Vagina (tissue), 2 donors: Measurements from ENCODE around the gene CNTF. TPM values are rescaled to one million over a fixed set of nuclear protein-coding genes. Genes with fewer than 3 reads are reported as not detected.

Source experiments
- DNase-seq, 2 donors: peaks; one replicate each; pipeline ENCODE4 v3.0.0-alpha.2; 2017; ENCODE audit errors: extremely low spot score in 2 of 2
- H3K27ac ChIP-seq: fragments of 200-600 bp; sonication (generic); one replicate; pipeline ENCODE4 v1.5.1; 2019
- H3K27me3 ChIP-seq: fragments of 200-600 bp; sonication (generic); one replicate; pipeline ENCODE4 v1.5.1; 2019
- H3K36me3 ChIP-seq, 2 donors: fragments of 200-600 bp; sonication (generic); one replicate each; pipeline ENCODE4 v1.5.1; 2017 to 2019
- H3K4me1 ChIP-seq: fragments of 200-600 bp; sonication (generic); one replicate; pipeline ENCODE4 v1.5.1; 2019
- H3K4me3 ChIP-seq, 2 donors: fragments of 200-600 bp; sonication (generic); 1 replicate in 1 of 2; 2 replicates in 1 of 2; pipeline ENCODE4 v1.5.1; 2016 to 2019
- H3K9me3 ChIP-seq: fragments of 200-600 bp; sonication (generic); one replicate; pipeline ENCODE4 v1.5.1; 2019
- POLR2A ChIP-seq, 2 donors: fragments of 450-650 bp; IDR thresholded peaks; one replicate each; pipeline ENCODE4 v1.6.1; 2017; ENCODE audit warnings: antibody characterized with exemption in 2 of 2, mild to moderate bottlenecking in 2 of 2, moderate library complexity in 2 of 2
- POLR2AphosphoS5 ChIP-seq, 2 donors: sonication (generic); formaldehyde crosslinking; IDR thresholded peaks; one replicate each; pipeline ENCODE4 v1.9.0; 2017; ENCODE audit warnings: antibody characterized with exemption in 2 of 2, mild to moderate bottlenecking in 2 of 2, low read depth in 1 of 2; ENCODE audit not compliant: insufficient read depth in 1 of 2
- intact Hi-C: fragments of 100-400 bp; cut with DNase I; formaldehyde crosslinking; loops from one replicate; pipeline ENCODE4 v1.15.1; 2023
- total RNA-seq: library from RNA; depleted of rRNA; stranded (reverse); fragments of >200 nt; gene quantifications from one replicate; pipeline ENCODE4 v1.2.3, GENCODE V29; 2016
- TF ChIP-seq, protein P1 (sequence below), 3 experiments: fragments of 450-650 bp in 2 of 3; fragments of 200-600 bp in 1 of 3; sonication (generic) in 1 of 3; IDR thresholded peaks; one replicate each; pipeline ENCODE4 v1.5.1; 2017 to 2019; ENCODE audit warnings: antibody characterized with exemption in 3 of 3, mild to moderate bottlenecking in 2 of 3, moderate library complexity in 2 of 3

Gene CNTF
- total RNA-seq, 1 donor from 2014 or later = not detected

DNA sequence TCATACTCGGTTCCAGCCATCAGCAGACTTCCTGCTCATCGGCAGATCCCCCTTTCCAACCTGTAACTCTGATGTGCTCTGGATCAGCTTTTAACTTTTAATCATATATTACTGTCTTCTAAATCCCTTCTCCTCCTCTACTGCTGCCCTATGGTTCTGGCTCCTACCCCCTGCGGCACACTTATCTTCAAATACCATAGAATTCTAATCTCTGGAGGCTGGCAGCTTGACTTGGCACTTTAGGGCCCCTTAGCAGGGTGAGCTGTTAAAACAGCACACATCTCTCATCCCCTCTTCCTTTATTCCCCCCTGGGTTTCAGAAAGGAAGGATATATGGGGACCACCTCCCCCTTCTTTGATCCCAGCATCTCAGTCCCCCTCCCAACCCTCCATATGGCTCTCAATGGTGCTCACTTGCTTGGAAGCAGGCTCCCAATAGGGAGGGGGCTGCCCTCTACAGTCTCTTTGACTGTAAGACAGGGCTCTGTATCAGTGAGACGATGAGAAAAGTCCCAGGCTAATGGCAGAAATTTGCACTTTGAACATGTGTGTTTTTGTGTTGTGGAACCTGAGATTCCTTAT lies 4.4 kb upstream of the CNTF start:
- Histone ChIP-seq H3K4me3 (no peak overlapping the region), H3K9me3 (no peaks in the 10 kb centered on the region), H3K27ac (no peak overlapping the region), H3K27me3 (no peaks in the 10 kb centered on the region), H3K4me1 (peaks cover 11% of the 10 kb centered on the region), H3K36me3 (peaks cover 0 to 79% of the 10 kb centered on the region in 2 donors)
- TF ChIP-seq POLR2AphosphoS5 (IDR thresholded peaks at IDR 0.05; ENCODE audit: insufficient read depth in 1 of 2, low read depth in 1 of 2) = no peak
- intact Hi-C loops = no loop called here
- no peak for DNase-seq

DNA sequence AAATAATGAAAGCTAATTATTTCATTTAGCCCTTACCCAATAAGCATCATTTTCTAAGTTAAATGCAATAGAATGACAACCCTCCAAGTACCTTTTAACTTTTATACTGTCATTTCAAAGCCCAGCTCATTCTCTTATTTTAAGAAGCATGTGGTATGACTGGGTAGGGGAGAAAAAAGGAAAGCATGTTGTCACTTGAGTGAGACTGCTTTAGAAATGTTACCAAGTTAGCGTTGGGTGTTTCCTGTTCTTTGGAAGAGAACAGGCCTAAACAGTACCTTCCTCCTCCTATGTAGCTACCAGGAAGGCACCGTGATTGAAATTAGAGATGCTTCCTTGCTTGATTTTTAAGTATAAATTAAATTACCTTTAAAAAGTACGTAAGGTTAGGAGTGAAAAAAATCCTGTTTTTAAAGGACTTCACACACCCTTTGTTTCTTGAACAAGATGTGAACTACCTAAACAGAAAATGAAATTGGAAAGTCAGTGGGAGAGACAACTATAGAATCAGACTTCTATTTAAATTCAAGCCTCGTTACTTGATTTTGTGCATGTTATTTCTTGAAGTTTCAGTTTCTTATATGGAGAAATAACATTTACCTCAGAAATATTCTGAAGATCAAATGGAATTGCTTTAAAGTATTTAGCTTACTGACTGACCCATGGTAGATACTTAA lies 741 bp upstream of the CNTF start:
- DNase-seq = no peak
- Histone ChIP-seq H3K4me1 (peaks cover 2% of the 10 kb centered on the region), H3K4me3 (no peak overlapping the region), H3K9me3 (no peaks in the 10 kb centered on the region), H3K36me3 (peaks cover 0 to 63% of the 10 kb centered on the region in 2 donors), H3K27me3 (no peaks in the 10 kb centered on the region), H3K27ac (no peak overlapping the region)
- intact Hi-C loops = no loop called here
- no peak for TF ChIP-seq POLR2AphosphoS5 (IDR thresholded peaks at IDR 0.05; ENCODE audit: insufficient read depth in 1 of 2, low read depth in 1 of 2)
- no peak for TF ChIP-seq POLR2A (IDR thresholded peaks at IDR 0.05)
- TF ChIP-seq, protein P1, sequence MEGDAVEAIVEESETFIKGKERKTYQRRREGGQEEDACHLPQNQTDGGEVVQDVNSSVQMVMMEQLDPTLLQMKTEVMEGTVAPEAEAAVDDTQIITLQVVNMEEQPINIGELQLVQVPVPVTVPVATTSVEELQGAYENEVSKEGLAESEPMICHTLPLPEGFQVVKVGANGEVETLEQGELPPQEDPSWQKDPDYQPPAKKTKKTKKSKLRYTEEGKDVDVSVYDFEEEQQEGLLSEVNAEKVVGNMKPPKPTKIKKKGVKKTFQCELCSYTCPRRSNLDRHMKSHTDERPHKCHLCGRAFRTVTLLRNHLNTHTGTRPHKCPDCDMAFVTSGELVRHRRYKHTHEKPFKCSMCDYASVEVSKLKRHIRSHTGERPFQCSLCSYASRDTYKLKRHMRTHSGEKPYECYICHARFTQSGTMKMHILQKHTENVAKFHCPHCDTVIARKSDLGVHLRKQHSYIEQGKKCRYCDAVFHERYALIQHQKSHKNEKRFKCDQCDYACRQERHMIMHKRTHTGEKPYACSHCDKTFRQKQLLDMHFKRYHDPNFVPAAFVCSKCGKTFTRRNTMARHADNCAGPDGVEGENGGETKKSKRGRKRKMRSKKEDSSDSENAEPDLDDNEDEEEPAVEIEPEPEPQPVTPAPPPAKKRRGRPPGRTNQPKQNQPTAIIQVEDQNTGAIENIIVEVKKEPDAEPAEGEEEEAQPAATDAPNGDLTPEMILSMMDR (IDR thresholded peaks at IDR 0.05) = no peak

DNA sequence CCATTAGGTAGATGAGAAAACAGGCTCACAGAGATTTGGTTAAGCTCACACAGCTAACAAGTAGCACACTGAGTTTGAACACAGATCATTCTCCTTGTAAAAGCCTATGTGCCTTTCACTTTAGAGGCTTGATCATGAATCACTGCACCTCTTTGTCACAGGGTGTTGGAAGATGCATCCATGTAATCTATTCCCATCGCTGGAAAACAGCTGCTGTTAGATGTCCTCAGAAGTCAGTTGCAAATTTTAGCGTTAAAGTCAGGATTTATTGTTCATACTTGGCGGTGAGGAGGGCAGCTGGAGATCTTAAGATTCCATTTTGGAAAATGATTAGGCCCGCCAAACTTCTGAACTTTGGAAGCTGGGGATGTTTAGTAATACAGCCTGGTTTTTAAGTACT lies 2.6 kb downstream of the CNTF start:
- no peak for DNase-seq
- no peak overlapping the region for H3K27ac ChIP-seq
- TF ChIP-seq, protein P1 (IDR thresholded peaks at IDR 0.05) = no peak
- TF ChIP-seq POLR2AphosphoS5 (IDR thresholded peaks at IDR 0.05; ENCODE audit: insufficient read depth in 1 of 2, low read depth in 1 of 2) = no peak
- no peak for TF ChIP-seq POLR2A (IDR thresholded peaks at IDR 0.05)
- no peak overlapping the region for H3K4me3 ChIP-seq
- H3K27me3 ChIP-seq = no peaks in the 10 kb centered on the region
- intact Hi-C loops = no loop called here
- H3K4me1 ChIP-seq = peaks cover 19% of the 10 kb centered on the region
- peaks cover 0 to 29% of the 10 kb centered on the region in 2 donors for H3K36me3 ChIP-seq
- H3K9me3 ChIP-seq = no peaks in the 10 kb centered on the region

DNA sequence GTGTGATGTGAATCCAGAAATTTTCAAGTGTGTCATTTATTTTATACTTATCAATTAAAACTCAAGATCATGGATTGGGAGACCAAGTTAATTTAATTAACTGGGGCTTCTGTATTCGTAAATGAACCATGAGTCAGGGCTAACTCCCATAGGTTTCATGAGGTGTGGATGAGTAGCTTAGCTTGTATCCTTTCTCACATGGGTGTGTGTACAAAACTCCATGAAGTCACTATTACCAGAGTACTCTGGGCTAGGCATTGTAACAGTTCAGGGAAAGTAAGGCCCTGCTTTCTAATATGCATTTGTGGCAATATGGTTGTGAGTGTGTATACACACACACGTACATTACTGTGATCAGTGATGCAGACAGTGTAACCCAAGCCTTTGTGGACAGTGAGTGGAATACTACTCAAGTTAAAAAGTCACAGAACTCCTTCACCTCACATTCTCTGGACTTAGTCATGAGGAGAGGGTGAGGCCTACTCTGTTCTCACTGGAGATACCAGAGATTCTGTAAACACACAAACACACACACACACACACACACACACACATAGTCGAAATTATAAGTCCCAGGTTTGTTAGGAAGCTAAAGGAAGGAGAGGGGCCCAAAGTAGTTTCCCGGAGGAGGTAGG lies 3.5 kb downstream of the CNTF start:
- TF ChIP-seq POLR2AphosphoS5 (IDR thresholded peaks at IDR 0.05; ENCODE audit: insufficient read depth in 1 of 2, low read depth in 1 of 2) (no peak), POLR2A (IDR thresholded peaks at IDR 0.05) (no peak)
- TF ChIP-seq, protein P1 (IDR thresholded peaks at IDR 0.05) = no peak
- no peak overlapping the region for H3K27ac ChIP-seq

DNA sequence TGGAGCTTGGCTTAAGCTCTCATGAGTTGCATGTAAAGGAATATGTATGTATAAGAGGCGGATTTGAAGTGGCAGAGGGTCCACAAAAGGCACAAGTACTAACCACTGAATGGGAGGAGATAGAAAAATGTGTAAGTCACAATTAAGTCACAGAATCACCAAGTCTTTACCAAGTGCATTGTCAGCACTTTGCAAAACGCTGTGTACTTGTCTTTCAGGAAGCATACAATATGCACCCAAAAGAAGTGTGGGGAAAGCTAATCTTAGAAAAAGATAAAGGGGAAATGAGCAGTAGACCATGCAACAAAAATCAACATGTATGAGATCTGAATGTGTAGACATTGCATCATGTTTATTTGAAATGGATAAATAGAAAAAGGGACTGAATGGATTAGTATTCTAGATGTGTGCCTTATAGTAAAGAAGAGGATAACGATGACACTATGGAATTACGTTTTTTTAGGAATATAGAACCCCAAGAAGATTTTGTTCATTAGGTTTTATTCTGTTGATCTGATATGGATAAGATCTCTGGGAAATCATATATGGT lies 4.5 kb downstream of the CNTF start:
- no peaks in the 10 kb centered on the region for H3K27me3 ChIP-seq
- no peaks in the 10 kb centered on the region for H3K9me3 ChIP-seq
- peaks cover 0 to 24% of the 10 kb centered on the region in 2 donors for H3K36me3 ChIP-seq
- DNase-seq = no peak
- H3K27ac ChIP-seq = peak overlapping the region; percentile 6
- peaks cover 19% of the 10 kb centered on the region for H3K4me1 ChIP-seq
- H3K4me3 ChIP-seq = no peak overlapping the region
- TF ChIP-seq POLR2AphosphoS5 (IDR thresholded peaks at IDR 0.05; ENCODE audit: insufficient read depth in 1 of 2, low read depth in 1 of 2) (no peak), POLR2A (IDR thresholded peaks at IDR 0.05) (no peak)
- TF ChIP-seq, protein P1 (IDR thresholded peaks at IDR 0.05) = no peak
- intact Hi-C loops = no loop called here

More for the DNA sequence above, 3.5 kb downstream of the CNTF start:
- Histone ChIP-seq H3K36me3 (peaks cover 0 to 24% of the 10 kb centered on the region in 2 donors), H3K4me3 (no peak overlapping the region), H3K27me3 (no peaks in the 10 kb centered on the region), H3K4me1 (peaks cover 19% of the 10 kb centered on the region), H3K9me3 (no peaks in the 10 kb centered on the region)
- DNase-seq = no peak
- intact Hi-C loops = no loop called here
